GM21423 (cell line): ENCODE data around the gene MTFP1.
"Not testable (repeated sequence)": the region's sequence is repeated elsewhere in the genome, so short reads cannot be mapped to it uniquely, and the experiment has no call there.

Experiments used
- ATAC-seq: cut with Tn5 transposase; IDR thresholded peaks from one replicate; pipeline ENCODE4 v1.9.1; 2021; ENCODE audit warnings: mild to moderate bottlenecking, moderate library complexity; ENCODE audit not compliant: unreplicated experiment

MTFP1 gene

GRCh38 chr22:30425616-30426387 lies at the start of gene MTFP1:
TSS of gene MTFP1 (plus strand) at chr22:30425768. CDS start at chr22:30425880, 112 bp downstream.
- no peak for ATAC-seq

GRCh38 chr22:30380011-30380410 lies 45.6 kb upstream of the MTFP1 start:
- ATAC-seq, result no peak

GRCh38 chr22:30381264-30381663 lies 44.3 kb upstream of the MTFP1 start:
- no peak for ATAC-seq

GRCh38 chr22:30382340-30382739 lies 43.2 kb upstream of the MTFP1 start:
- ATAC-seq, result no peak

GRCh38 chr22:30383061-30383460 lies 42.5 kb upstream of the MTFP1 start:
- no peak for ATAC-seq

- ATAC-seq, result no peak
Observed at GRCh38 chr22:30385942-30386341, 39.6 kb upstream of the MTFP1 start.

- ATAC-seq, result no peak
Observed at GRCh38 chr22:30386608-30386959, 39.0 kb upstream of the MTFP1 start.

GRCh38 chr22:30386960-30387827 lies 38.4 kb upstream of the MTFP1 start, which contains the start of gene RNF215:
TSS of gene RNF215 (minus strand) at chr22:30387411. CDS start at chr22:30387313, 98 bp downstream.
- ATAC-seq, result peak; percentile 67

GRCh38 chr22:30390974-30391691 lies 34.4 kb upstream of the MTFP1 start:
- ATAC-seq, result no peak

- no peak for ATAC-seq
Observed at GRCh38 chr22:30392661-30393321, 32.8 kb upstream of the MTFP1 start.

- ATAC-seq, result no peak
Observed at GRCh38 chr22:30393322-30393680, 32.3 kb upstream of the MTFP1 start.

- ATAC-seq, result no peak
Observed at GRCh38 chr22:30393885-30394284, 31.7 kb upstream of the MTFP1 start.

- ATAC-seq, result no peak
Observed at GRCh38 chr22:30396871-30397655, 28.5 kb upstream of the MTFP1 start, which contains the start of gene SEC14L2. TSS of gene SEC14L2 (plus strand) at chr22:30397018. CDS start at chr22:30397117, 99 bp downstream.

- no peak for ATAC-seq
Observed at GRCh38 chr22:30397656-30398635, 27.6 kb upstream of the MTFP1 start.

- no peak for ATAC-seq
Observed at GRCh38 chr22:30398685-30399680, 26.6 kb upstream of the MTFP1 start.

- ATAC-seq, result no peak
Observed at GRCh38 chr22:30399718-30400117, 25.9 kb upstream of the MTFP1 start.

- no peak for ATAC-seq
Observed at GRCh38 chr22:30400159-30400558, 25.4 kb upstream of the MTFP1 start.

GRCh38 chr22:30401024-30401423 lies 24.5 kb upstream of the MTFP1 start:
- ATAC-seq, result not testable (repeated sequence)
